CD4-positive, alpha-beta T cell treated with Interleukin-4 for 1 hour (primary cell): ENCODE results near the gene SLC4A4.

Experiments
- DNase-seq, 2 donors: peaks; one replicate each; pipeline ENCODE4 v3.0.0-alpha.2; 2020 to 2022

SLC4A4 gene

DNA sequence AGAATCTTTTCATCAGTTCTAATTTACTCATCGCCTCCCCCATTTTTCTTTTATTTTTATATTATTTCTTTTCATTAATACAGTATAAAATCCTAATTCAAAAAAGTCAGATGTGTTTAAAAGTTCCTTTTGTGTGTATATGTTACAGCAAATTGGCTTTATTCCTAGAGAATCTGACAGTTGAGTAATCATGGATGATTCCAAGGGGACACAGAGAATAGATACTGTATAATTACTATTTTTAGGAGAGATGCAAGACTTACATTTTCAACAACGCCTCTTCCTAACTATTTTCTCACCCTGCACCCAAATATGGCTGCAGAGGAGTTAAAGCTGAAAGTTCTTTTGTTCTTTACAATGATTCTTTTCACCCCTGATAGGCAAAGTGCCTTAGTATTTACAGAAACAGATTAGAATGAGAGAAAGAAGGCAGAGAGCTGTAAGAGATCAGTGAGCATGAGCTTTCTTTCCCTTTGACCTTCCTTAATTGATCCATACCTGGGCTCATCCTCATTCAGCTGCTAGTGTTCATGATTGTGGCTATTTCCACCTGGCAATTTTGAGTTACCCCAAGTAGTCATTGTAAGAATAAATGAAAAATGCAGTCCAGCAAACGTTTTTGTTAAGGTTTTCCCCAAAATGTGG is 210.8 kb downstream of the SLC4A4 start:
- no peak for DNase-seq

DNA sequence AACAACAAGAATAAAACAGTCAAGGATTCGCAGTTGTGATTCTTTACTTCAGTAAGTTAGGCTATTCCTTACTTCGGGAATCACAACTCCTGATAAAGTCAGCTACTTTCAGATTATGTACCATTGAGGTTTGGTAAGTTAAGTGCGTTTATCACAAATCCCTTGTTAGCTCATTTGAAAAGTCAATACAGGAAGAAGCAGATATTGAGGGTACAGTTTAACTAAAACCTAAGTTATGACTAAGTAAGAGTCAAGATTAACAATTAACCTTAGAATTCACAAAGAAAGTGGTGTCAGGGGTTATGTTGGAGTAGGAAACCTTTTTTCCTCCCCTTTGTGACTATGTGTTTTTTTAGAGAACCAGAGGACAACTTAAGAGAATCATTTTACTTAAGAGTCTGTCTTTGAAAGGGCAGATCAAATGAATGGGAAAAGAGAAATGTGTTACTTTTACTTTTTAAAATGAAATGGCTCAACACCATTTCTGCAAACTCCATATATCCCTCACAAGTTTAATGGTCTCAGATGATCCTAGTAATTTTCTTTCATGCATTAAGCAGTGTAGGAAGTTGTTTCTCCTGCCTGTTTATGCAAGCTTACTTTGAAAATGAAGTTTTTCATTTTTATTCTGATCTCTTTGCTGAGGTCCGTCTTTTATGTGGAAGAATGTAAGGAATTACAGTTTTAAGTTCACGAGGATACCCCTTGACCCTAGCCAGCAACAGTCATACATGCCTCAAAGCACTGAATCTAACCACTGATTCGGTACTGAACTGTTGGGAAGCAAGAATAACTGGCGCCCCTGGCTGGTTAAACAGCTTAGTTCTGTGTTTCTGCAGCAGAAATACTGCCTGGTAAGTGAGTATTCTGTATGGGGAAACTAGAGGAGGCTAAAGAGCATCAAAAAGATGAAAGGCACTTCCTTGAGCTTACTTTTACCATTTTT is 211.7 kb downstream of the SLC4A4 start:
- DNase-seq: no peak

DNA sequence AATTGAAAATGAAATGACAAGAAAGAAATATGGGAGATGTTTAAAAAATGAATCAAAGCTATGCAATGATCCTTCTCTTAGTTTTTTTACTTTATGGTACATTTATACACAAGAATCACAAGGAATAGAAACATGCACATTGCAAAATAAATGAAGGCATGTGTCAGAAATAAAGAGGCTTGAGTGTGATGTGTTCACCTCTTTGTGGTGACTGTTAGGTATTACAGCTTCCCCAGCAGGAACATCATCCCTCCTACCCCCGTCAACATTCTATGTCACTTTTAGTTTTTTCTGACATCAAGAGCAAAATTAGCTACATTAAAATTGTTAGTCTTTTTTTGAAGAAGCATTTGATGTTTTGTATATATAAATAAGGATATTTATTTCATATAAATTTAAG is 214.8 kb downstream of the SLC4A4 start:
- DNase-seq: no peak

DNA sequence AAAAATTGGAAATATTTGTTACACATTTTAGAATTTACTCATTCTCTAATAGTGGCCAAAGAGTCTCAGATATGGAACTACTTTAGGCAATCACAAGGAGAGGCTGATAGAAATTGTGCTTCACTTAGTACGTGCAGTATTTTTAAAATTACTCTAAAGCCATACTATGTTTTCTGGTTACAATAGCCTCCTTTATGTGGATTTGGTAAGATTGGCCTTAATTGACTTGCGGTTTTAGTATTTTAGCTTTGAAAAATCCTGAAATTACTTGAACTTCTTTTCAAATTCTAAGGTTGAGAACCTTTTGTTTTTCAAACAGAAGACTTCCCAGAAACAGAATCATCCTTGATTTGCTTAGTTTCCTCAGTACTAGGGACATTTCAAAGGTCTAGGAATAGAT is 215.2 kb downstream of the SLC4A4 start:
- no peak for DNase-seq

DNA sequence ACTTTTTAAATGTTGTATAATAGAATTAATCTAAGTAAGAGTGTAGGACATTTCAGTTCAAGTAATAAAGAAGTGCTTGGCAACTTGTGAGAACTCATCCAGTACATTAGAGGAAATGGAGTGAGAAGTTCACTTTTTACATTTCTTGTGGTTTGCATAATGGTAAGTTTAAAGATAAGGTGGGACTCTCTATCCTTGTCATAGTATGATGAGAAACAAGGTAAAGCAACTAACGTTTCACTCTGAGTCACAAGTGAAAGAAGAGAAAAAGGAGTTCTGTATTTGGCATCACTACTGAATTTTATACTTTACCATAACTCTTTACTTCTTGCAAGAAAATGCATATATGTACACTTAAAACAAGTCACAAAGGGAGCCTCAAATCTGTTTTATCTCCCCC is 219.4 kb downstream of the SLC4A4 start:
- DNase-seq: no peak

DNA sequence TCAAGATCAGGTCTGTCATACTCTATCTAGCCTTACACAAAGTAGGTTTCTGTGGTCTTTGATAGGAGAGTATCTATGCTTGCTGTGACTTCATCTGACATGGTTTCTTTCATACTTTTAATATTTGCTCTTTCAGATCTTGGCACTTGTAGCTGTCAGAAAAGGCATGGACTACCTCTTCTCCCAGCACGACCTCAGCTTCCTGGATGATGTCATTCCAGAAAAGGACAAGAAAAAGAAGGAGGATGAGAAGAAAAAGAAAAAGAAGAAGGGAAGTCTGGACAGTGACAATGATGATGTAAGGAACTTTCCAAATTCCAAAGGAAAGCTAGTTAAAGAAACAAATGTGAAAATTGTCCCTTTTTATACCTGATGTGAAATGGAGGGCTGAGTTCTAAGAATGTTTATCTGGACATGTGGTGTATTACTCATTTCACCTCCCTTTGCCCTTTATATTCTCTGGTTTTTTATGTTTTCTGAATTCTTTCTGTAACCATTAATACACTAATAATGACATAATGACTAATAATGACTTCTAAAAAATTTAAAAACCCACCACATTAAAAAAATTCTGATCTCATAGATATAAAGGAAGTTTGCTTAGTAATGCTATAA is 221.2 kb downstream of the SLC4A4 start:
- no peak for DNase-seq

DNA sequence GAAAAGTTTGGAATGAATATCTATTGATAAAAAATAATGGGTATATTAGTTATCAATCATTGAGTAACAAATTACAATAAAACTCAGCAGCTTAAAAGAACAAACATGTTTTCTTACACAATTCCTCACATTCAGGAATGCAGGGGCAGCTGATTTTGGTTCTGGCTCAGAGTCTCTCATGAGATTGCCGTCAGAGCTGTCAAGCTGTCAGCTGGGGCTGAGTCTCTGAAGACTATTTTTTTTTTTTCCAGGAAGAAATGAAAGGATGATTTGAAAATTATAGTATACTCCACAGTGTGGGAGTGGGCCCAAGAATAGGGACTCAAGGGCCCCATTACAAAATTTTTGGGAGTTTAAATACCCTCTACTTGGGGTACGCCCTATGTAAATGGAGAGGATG is 226.0 kb downstream of the SLC4A4 start:
- no peak for DNase-seq

DNA sequence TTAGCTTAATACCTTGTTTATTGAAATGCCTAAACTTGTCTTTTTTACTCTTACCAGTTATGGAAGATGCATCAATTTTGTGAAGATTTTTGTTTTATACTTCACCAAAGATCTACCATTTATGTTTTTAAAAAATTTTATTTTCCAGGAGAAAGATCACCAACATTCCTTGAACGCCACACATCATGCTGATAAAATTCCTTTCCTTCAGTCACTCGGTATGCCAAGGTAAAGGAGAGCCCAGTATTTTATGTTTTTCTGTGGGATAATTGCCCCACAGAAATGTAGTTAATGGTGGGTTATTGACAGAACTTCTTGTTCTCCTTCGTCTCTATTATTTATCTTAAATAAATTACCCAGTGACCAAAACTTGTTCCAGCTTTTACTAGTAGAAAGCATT is 228.0 kb downstream of the SLC4A4 start:
- DNase-seq: no peak

DNA sequence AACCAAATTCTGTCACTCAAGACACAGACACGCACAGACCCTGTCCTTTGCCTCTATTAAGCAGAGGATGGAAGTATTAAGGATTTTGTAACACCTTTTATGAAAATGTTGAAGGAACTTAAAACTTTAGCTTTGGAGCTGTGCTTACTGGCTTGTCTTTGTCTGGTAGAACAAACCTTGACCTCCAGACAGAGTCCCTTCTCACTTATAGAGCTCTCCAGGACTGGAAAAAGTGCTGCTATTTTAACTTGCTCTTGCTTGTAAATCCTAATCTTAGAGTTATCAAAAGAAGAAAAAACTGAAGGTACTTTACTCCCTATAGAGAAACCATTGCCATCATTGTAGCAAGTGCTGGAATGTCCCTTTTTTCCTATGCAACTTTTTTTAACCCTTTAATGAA is 229.3 kb downstream of the SLC4A4 start:
- DNase-seq: no peak

DNA sequence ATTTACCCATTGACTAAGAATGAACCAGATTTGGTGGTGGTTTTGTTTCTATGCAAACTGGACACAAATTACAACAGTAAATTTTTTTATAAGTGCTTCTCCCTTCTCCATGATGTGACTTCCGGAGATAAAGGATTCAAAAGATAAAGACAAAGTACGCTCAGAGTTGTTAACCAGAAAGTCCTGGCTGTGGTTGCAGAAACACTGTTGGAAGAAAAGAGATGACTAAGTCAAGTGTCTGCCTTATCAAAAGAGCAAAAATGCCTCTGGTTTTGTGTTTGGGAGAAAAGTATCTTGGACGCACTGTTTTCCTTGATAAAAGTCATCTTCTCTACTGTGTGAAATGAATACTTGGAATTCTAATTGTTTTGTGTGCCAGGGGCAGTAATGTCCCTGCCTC is 231.7 kb downstream of the SLC4A4 start:
- no peak for DNase-seq

DNA sequence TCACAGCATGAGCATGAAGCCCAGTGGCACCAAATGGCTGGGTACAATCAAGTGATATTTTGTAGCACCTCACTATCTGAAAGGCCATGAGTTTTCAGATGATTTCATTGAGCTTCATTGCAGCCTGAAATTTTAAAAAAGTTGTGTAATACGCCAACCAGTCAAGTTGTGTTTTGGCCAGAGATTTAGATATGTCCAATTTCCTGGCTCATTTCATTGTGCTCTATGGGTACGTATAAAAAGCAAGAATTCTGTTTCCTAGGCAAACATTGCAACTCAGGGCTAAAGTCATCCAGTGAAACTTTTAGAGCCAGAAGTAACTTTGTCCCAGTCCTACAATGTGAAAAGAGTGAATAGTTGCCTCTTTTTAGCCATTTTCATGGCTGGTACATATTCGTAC is 232.5 kb downstream of the SLC4A4 start:
- DNase-seq: no peak

DNA sequence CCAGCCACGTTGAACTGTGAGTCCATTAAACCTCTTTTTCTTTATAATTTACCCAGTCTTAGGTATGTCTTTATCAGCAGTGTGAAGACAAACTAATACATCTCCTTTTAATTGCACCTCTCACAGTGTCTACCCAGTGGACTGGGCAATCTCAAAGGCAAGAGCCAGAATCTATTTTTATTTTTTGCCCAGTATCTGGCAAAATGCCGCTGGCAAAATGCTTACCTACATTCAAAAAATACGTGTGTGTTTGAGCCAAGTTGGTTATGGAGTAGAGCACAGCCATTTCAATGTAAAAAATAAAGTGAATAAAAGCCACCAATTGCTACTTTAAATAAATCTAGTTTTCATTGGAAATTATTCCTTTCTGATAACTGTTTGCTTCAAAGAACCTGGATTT is 245.2 kb downstream of the SLC4A4 start:
- no peak for DNase-seq

DNA sequence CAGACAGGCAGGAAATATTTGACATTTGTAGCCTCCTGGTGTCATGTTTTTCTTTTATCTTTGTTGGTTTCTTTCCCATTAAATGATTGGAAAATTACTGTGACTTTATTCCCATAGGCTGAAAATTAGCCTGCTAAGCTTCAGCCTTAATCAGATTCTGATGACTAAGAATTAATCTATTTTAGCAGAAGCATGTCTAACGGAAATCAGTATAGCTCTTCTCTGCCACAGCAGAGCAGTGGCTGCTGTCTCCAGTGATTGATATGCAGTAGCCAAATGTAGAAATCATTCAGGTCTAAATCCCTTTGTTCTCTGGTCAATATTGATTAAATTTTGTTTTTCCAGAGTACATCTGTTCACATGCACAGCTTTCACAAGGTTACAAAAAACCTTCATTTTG is 245.8 kb downstream of the SLC4A4 start:
- DNase-seq: no peak

DNA sequence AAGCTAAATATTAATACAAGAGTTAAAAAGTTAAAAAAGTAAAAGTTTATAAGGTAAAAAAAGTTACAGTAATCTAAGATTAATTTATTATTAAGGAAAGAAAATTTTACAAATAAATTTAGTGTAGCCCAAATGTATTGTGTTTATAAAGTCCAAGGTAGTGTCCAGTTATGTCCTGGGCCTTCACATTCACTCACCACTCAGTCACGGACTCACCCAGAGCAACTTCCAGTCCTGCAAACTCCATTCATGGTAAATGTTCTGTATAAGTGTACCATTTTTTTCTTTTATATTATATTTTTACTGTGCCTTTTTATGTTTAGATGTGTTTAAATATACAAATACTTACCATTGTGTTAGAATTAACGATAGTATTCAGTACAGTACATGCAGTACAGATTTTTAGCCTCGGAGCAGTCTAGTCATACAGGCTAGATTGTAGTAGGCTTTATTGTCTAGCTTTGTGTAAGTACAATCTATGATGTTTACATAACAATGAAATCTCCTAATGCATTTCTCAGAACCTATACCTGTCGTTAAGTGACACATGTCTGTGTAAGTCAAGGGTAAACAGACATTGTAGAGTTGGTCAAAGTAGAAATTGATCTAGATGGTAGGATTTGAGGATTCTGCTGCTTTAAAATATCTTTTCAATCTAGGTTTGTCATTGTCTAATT is 247.4 kb downstream of the SLC4A4 start:
- DNase-seq: no peak

DNA sequence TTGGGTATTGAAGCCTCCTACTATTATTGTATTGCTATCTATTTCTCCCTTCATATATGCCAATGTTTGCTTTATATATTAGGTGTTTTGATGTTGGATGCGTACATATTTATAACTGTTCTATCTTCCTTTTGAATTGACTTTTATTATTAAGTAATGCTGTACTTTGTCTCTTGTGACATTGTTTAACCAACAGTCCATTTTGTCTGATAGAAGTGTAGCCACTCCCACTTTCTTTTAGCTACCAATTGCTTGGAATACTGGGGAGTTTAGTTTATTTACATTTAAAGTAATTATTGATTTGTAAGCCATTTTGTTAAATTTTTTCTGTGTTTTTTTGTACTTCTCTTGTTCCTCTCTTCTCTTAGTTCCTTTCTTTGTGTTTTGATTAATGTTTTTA is 249.2 kb downstream of the SLC4A4 start:
- DNase-seq: no peak

DNA sequence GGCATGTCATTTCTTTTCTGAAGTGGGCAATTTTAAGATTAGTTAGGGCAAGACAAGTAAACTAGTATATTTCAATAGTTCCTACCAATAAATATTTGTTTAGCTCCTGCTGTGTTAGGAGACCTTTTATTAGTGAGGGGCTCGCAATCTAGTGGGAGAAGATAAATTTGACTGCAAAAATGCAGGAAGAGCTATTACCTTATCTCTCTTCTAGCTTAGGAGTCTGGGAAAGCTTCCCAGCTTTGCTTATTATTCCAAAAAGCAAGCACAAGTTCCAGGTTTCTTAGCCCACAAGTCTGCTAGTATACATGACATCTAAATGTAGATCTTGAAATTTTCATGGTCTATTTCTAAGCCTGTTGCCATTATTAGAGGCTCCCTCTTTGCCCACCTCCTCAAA is 254.0 kb downstream of the SLC4A4 start:
- DNase-seq: no peak

DNA sequence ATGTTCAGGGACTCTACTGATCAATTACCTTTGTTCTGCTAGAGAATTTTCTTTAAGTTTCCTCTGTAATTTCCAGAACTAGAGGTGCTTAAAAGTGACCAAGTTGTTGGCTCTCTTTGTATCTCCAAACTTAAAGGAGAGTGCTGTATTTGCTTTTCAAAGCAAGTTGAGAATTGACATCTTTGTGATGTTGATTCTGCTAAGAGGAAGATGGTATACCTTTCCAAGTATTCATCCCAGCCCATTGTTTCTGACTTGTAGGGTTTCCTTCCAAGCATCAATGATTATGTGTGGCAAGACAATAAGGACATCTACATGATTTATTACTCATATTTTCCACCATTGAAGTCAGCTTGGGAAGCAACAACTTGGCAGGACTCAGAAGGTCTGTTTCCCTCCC is 254.5 kb downstream of the SLC4A4 start:
- no peak for DNase-seq

DNA sequence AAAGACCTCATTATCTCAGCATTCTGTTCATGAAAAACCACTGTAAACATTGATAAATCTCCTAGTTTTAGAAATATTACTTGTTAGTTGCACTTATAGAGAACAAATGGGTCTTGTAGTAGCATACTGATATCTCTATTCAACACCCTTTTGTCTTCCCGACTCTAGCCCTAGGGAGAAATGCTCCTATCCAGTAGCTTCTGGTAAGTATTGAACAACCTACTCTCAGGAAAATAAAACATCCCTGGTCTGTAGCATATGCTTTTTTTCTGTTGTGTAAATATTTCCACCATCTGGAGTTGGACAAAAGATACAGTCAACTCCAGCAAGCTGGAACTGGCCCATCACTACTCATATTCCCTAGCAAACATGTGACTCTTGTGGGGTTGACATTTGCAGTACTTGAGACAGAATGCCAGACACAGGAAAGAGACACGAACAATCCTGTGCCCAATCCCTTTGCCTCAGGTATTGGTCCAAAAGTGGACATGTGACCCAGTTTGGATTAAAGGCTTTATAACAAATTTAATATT is 256.8 kb downstream of the SLC4A4 start:
- DNase-seq: no peak

DNA sequence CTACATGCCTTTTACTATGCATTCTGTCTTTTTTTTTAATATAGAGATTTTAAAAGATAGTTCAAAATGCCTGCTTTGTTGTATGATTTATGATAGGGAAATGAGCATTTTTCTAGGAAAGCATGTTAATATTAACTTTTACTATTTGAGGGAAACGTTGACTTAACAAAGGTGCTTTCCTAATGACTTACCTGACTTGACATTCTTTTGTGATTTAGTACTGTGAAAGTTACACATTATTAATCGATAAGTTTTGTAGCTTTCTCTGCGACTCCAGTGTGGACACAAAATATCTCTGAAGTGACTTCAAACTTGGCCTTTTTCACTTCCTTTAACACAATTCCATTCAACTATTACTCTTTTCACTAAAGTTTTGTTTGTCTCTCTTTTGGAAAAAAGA is 260.8 kb downstream of the SLC4A4 start:
- no peak for DNase-seq

DNA sequence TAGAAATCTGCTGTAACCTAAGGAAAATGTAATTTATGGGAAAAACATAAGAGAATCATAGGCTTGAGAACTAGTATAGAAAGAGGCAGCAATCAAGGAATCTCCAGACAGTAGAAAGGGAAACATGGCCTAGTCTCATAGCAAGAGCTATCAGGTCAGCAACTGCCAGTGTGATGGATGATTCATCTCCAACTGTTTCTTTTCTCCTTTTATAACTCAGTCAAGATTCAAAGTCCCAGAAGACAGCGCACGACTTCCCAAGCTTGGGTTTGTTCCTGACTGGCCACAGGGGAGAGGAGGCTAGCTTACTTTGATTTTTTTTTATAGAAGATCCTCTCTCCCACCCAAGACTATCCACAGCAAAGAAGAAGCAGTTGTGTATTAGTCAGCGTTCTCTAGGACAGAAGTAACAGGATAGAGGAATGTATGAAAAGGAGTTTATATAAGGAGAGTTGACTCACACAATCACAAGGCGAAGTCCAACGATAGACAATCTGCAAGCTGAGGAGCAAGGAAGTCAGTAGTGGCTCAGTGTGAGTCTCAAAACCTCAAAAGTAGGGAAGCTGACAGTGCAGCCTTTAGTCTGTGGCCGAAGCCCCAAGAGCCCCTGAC is 263.6 kb downstream of the SLC4A4 start:
- no peak for DNase-seq

DNA sequence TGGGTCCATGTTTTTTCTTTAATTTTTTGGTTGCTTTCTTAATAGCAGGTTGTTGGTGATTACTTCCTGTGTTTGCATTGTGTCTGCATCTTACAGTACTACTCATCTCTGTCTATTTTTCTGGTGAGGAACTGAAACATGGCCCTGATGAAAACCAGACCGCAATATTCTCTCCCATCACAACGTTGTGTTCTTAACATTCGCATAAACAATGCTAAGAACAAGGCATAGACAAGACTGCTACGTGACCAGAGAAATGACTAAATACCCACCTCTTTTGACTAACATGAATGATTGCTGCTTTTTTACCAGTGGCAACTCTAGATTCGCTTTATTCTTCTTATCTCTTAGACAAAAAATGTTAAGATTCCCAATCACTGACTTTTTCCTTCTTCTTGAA is 266.0 kb downstream of the SLC4A4 start:
- no peak for DNase-seq

DNA sequence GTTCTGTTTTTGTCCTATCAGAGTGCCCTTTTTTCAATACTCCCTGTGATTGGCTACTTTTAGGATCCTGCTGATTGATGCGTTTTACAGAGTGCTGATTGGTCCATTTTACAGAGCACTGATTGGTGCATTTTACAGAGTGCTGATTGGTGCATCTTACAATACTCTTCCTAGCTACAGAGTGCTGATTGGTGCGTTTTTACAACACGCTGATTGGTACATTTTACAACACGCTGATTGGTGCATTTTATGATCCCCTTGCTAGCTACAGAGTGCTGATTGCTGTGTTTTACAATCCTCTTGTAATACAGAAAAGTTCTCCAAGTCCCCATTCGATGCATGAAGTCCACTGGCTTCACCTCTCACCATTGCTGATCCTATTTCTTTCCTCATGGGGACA is 268.3 kb downstream of the SLC4A4 start:
- no peak for DNase-seq
